HG03442 (cell line): ENCODE measurements around the gene TOMM34.
A peak's percentile ranks its signal among the peaks of the same experiment; 100 is the strongest.

Experiments
- ATAC-seq: cut with Tn5 transposase; IDR thresholded peaks from one replicate; pipeline ENCODE4 v1.9.1; 2021; ENCODE audit warnings: mild to moderate bottlenecking, moderate library complexity; ENCODE audit not compliant: unreplicated experiment

TOMM34 gene

DNA sequence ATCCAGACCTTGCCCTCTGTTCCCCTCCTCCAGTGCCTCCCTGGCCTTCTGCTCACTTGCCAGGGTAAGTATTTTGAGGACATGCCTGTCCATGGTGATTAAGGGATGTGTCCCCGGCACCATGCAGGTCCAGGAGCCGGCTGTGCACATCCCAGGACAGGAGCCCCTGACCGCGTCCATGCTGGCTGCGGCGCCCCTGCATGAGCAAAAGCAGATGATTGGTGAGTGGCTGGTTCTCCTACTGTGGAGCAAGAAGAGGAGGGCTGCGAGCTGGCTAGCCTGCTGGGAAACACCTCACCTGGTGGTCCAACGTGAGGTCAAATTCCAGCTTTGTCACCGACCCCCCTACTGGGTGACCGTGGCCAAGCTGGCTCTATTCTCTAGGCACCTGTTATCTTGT is 23.7 kb downstream of the TOMM34 start:
- no peak for ATAC-seq

DNA sequence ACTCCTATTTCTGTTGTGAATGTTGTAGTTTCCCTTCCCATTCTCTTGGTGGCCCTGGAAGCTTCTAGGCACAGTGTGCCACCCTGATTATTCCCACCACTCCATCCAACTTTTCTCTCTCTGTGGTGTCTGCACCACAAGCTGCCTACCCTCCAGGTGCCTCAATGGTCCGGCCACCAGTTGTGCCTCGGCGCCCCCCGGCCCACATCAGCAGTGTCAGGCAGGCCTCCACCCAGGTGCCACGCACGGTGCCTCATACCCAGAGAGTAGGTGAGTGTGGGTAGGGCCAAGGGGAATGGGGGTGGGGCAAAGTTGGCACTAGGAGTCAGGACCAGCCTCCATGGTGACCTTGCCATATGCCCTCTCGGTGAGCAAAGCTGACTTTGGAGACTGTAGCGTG is 27.3 kb downstream of the TOMM34 start:
- no peak for ATAC-seq

DNA sequence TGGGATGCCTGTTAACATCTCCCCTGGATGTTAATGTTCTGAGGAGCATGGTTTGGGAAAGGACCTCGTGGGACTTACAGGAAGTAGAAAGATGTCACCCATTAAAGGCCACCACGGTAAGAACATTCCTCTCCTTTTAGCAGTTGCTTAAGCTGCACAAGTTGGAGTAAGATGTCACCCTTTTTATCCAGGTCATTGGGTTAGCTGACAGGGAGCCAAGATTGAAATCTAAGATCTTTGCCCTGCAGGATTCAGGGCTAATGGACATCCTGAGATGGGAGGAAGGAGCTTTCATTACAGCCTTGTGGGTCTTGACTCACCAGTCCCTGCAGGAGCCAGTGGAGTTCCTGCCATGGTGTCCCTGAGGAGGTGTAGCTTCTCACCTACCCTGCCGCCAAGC is 28.3 kb downstream of the TOMM34 start:
- ATAC-seq, result no peak

DNA sequence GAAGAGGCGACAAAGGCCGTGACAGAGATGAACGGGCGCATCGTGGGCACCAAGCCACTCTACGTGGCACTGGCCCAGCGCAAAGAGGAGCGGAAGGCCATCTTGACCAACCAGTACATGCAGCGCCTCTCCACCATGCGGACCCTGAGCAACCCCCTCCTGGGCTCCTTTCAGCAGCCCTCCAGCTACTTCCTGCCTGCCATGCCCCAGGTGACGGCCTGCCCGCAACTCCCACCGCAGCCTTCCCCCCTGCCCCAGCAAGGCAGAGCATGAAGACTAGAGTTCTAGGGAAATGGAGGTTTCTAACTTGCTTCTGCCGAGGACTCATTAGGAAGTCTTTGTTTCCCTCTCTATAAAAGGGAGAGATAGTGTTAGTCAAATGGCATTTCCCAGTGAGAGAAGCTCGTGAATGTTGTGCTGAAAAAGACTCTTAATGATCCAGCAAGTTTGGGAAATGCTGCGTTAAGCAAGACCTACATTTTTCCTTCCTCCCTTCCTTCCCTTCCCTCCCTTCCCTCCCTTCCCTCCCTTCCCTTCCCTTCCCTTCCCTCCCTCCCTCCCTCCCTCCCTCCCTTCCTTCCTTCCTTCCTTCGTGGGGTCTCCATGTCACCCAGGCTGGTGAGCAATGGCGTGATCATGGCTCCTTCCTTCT is 29.6 kb downstream of the TOMM34 start:
- no peak for ATAC-seq

DNA sequence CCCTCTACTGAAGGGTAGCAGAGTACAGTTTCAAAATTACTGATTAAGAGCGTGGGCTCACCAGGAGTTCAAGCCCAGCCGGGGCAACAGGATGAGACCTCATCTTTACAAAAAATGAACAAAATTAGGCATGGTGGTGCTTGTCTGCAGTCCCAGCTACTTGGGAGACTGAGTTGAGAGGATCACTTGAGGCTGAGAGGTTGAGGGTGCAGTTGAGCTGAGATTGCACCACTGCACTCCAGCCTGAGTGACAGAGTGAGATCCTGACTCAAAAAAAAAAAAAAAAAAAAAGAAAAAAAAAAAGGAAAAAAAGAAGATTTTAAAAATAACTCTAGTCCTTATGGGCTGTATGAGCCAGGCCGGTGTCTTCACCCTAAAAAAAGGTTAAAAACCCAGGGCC is 31.6 kb downstream of the TOMM34 start:
- ATAC-seq, result no peak

DNA sequence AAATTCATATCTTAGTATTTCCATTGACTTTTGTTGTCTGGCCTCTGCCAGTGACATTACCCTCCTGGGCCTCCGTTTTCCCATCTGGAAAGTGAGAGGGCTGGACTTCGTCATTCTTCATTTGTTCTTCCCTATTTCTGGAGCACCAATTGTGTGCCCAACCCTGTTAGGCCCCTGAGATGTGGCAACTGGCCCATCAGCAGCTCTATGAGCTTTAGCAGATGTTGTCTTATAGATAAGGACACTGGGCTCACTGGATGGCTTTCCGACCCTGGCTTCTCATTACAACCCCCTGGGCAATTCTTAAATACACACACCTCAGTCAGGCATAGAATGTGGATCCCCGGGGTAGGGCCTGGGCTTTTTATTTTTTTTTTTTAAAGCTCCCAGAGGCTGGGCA is 35.7 kb downstream of the TOMM34 start:
- no peak for ATAC-seq

DNA sequence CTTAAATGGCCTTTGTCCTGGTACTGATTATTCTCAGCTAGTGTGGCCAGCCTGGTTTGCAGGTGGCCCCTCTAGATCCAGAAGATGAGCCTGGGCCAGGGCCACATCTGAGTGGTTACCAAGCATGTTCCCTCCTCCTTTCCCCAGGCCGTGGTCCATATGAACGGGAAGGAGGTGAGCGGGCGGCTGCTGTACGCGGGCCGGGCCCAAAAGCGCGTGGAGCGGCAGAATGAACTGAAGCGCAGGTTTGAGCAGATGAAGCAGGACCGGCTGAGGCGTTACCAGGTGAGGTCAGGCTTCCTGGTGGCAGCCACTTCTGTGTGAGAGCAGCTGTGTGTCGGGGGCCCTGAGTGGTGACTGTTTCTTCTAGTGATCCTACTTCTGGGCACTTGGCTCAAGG is 38.8 kb downstream of the TOMM34 start:
- ATAC-seq, result no peak

DNA sequence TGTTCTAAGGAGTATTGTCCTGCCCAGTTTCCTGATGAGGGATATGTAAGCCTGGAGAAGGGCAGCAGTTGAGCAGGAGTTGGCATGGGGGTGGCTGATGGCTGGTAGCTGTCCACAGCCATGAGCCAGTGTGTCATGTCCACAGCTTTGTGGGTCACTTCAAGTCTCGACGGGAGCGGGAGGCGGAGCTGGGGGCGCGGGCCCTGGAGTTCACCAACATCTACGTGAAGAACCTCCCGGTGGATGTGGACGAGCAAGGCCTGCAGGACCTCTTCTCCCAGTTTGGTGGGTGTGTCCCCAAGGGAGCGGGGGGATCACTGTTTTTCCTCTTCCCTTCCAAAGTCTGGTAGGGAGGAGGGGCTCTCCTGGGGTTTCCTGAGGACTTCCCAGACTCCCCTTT is 41.4 kb downstream of the TOMM34 start:
- no peak for ATAC-seq

DNA sequence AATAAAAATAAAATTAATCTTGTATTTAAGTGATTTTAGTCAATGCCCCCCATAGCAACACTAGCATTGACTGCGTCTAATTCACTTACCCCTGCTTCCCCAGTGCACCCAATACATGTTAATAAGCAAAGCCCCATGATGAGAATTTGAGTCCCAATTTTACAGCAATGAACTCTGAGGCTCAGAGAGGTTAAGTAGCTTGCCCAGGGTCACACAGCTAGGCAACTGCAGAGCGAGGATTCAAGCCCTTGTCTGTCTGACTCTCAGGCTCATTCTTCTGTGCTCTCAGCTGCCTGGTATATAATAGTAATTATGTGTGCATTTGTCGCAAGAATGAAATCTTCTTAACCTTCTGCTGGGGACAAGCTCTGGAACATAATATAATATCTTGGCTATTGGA is 41.9 kb downstream of the TOMM34 start:
- no peak for ATAC-seq

DNA sequence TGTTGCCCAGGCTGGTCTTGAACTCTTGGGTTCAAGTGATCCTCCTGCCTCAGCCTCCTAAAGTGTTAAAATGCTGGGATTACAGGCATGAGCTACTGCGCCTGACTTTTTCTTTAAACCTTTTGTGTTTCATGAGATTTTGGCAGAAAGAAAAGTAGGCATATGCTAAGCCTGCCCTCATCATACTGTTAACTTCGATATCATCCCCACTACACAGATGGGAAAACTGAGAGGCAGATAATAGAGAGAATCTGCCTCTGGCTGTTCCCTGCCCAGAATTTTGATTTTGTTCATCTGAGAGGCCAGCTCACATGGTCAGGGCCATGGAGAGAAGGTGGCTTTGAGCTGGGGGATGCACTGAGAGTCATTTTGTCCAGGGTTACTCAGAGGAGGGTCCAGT is 42.8 kb downstream of the TOMM34 start:
- no peak for ATAC-seq

DNA sequence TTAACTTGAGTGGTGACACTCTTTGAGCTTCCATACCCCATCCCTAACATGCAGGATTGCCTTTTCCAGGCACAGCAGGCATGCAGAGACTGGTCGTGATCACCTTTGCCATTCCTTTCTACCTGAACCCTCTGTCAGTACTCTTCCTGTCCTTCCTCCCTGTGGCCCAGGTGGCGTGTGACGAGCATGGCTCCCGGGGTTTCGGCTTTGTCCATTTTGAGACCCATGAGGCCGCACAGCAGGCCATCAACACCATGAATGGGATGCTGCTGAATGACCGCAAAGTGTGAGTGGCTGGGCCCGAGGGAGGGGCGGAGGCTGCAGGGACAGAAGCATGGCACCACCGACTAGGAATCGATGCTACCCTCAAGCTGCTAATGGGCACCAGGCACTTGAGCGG is 43.6 kb downstream of the TOMM34 start:
- ATAC-seq, result no peak

DNA sequence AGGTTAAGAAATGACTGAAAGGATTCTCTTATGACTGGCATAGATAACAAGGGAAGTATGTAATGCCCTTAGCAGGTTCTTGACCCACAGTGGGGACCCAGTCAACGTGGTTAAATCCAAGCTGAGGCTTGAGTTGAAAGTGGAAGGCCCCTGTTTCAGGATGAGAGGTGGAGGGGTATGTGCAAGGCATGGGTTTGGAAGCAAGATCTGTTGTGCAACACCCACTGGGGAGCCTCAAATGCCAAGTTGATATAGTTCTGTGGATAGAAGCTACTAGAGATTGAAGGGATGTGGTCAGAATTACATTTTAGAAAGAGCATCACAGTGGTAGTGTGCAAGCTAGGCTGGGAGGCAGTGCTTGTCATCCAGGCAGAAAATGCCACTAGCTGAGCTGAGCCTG is 45.3 kb downstream of the TOMM34 start:
- no peak for ATAC-seq

DNA sequence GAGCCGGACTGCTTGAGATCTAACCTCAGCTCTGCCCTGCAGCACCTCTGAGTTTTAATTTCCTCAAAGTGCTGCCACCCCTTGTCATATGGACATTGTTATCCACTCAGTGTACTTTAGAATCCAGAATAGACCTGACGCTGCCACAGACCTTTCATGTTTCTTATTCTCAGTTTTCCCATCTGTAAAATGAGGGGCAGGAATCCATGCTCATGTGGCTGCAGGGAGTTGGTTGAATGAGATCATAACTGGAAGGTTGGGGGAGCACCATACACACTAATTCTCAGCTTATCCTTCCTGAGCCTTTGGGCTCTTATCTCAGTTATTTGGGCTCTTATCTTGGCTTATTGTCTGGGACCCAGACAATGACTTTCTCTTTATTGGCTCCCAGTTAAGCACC is 48.0 kb downstream of the TOMM34 start:
- ATAC-seq, result no peak

DNA sequence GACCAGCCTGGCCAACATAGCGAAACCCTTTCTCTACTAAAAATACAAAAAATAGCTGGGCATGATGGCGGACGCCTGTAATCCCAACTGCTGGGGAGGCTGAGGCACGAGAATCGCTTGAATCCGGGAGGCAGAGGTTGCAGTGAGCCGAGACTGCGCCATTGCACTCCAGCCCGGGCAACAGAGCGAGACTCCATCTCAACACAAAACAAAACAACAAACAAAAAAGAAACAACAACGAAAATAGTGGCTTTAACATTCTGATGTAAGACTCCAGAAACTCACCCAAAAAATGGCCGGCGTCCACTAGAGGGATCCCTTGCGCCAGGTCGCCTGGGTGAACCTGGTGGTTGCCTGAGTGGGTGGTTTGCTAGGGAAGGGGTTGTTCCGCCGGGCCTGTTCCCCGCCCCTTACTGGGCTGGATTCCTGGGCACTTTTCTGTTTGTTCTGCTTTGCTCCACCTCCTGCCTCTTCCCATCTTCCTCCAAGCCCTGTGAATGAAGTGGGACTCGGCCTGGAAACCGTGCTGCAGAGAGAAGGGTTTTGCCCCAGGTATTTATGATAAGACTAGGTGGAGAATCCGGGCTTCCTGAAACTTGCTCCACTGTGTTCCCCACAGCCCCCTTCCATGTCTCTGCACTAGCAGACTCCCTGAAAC is 48.8 kb downstream of the TOMM34 start:
- ATAC-seq, result no peak

DNA sequence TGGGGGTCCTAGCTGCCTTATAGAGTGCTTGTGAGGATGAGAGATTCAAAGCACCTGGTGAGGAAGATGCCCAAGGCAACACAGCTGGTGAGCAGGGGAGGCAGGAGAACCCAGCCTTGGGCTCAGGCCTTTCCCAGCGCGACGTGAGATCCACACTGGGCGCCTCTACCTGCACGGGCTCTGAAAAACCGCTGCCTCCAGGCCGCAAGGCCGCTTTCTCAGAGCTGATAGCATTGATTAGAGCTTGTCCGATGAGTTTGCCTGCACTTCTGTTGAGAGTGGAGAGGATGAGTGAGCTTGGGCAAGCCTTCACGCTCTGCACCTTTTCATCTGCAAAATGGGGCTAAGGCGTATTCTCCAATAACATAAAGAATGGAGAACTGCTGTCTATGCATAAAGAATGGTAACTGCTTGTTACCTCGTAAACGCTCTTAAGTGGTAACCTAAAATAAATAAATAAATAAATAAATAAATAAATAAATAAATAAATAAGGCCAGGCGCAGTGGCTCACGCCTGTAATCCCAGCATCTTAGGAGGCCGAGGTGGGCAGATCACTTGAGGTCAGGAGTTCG is 49.4 kb downstream of the TOMM34 start:
- ATAC-seq, result no peak

DNA sequence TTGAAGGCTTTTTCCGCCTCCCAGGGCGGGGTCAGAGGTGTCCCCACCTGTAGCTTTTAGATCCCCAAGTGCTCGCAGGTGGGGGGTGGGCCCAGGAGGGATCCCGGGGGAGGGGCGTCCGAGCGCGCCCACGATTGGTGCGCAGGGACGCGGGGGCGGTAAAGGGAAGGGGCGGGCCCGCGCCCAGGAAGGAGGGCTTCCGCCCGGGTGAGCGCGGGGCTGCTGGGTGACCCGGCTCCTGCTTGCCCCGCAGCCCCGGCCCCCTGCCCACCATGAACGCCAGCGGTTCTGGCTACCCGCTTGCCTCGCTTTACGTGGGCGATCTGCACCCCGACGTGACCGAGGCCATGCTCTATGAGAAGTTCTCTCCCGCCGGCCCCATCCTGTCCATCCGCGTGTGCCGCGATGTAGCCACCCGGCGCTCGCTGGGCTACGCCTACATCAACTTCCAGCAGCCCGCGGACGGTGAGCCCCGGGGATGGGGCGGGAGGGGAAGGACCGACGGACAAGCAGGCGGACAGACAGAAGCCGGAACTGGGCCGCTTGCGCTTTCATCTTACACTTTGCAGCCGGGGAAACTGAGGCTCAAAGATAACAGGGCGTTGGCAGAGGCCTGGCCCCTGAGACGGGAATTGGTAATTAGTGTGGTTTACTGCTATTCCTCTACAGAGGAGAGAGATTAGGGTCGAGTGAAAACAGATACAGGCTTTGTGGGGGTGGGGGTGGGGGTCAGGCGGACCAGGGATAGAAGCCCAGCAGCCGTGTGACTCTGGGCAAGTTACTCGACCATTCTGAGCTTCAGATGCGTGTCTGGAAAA is 50.1 kb downstream of the TOMM34 start, which contains the start of gene PABPC1L:
Gene PABPC1L, plus strand, starts transcription at position 189 of the 818 bp plus-strand sequence. Its CDS starts 84 bp downstream, at position 273.
- peak; percentile 66 for ATAC-seq

DNA sequence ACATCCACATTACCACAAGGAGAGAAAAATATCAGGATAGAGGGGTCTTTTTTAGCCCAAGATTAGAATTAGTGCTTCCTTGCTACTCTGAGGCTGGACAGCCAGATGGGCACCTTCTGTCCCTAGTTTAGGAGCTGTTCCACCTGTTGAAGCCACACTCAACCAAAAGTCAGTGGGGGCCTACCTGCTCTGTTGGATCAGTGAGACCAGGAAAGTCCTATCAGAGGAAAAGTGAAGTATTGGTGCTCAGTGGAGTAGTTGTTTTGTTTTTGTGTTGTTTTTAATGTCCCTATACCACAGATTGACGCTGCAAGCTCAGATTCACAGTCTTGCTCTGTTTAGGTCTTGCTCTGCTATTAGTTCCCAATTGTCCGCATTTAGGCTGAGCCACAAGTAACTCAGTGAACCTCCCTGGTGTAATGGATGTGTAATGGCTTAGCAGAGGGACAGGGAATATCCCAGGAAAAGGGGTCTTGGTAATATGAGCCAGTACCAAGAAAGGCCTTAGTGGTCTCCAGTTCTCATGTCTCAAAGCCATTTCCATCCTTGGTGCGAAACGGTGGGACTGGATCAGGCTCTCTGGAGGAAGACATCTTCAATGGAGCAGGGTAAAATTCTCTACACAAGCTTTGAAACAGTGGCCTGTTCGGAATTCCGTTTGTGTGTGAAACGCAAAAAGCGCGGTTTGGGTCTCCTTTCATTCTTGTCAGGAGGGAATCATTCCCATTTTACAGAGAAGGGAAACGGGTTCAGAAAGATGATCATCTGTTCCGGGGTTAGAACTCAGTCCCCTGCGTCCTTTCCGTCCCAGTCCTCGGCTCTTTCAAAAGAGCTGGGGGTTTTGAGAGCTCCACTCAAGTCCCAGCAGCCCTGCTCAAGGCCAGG is 51.0 kb downstream of the TOMM34 start:
- ATAC-seq, result peak; percentile 6

DNA sequence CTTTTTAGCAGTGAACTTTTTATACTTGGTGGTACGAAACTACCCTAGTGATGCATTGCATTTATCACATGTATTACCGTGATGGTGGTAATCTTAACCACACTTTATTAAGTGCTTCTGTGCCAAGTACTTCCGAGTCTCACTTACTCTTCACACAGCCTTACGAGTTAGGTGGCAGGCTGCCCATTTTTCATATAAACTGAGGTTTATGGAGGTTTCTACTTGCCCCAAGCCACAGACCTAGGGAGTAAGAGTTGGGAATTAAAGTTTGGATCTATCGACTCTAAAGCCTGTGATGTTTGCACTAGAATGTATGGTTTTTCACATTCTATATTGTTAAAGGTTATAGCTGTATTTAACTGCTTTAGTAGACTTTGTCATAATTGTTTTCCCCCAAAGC is 55.8 kb downstream of the TOMM34 start:
- ATAC-seq, result no peak

DNA sequence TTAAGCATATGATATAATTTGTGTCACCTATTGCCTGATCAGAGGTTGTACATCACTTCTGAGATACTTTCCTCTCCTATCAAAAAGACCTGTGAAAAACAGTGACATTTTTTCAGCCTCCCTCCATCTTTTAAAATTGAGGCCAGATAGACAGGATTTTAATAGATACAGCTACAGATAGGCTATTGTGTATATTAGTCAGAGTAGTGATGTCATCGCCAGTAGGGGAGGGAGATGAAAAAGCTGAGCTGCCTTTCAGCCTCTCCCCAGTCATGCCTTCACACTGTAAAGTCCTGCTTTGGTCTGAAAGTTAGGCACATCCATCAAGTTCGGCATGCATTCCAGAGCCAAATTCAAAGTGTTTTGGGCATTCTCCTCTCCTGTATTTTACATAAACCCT is 58.2 kb downstream of the TOMM34 start:
- no peak for ATAC-seq

DNA sequence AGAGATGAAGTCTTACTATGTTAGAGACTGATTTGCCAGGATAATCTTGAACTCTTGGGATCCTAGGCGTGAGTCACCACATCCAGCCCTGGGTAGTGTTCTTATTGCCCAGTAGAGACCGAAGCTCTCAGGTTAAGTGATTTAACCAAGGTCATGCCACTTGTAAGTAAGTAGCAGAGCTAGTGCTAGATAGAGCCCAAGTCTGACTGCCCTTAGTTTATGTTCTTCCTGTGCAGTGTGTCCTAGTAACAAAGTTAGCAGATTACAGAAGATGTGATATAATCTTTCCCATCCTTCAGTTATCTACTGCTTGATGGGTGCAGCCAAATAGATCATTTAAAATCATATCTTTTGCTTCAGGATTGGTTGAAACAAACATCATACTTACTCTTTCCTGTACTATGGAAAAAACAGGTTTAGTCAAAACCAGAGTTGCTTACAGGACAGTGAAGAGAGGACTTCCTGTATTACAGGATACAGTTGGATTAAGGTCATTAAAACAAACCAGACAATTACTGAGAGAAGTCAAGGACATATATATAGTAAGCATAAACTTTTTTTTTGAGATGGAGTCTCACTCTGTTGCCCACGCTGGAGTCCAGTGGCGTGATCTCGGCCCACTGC is 59.9 kb downstream of the TOMM34 start:
- ATAC-seq, result no peak
